Activated T-helper 1 cell treated with anti-CD3 and anti-CD28 coated beads, Interleukin-2, amount 50 U/mL, for 16 hours (primary cell): Measurements from ENCODE around the gene ELP1.

Experiments
- DNase-seq, 2 donors: peaks; one replicate each; pipeline ENCODE4 v3.0.0-alpha.2; 2020; ENCODE audit warnings: low read depth in 1 of 2, low spot score in 1 of 2

ELP1 gene

GRCh38 chr9:108823829-108824228 is 110.1 kb downstream of the ELP1 start:
- no peak for DNase-seq
